NCI-H1105 (cell line): Measurements from ENCODE around the gene MAP2.

Experiments
- DNase-seq: peaks from one replicate; lab custom pipeline; 2025; lab: John Stamatoyannopoulos, UW

Gene MAP2

GRCh38 chr2:209713219-209713618 lies 289.4 kb downstream of the MAP2 start:
- no peak for DNase-seq

- DNase-seq: no peak
These were observed 295.2 kb downstream of the MAP2 start for GRCh38 chr2:209719034-209719433.

- DNase-seq: no peak
These were observed 297.6 kb downstream of the MAP2 start for GRCh38 chr2:209721497-209721896.

GRCh38 chr2:209726311-209726710 lies 302.5 kb downstream of the MAP2 start:
- DNase-seq: no peak

- no peak for DNase-seq
These were observed 303.2 kb downstream of the MAP2 start for GRCh38 chr2:209727077-209727476.

GRCh38 chr2:209734805-209735204 lies 311.0 kb downstream of the MAP2 start:
- DNase-seq: no peak

- no peak for DNase-seq
These were observed 318.1 kb downstream of the MAP2 start for GRCh38 chr2:209741953-209742352.

GRCh38 chr2:209753020-209753419 lies 329.2 kb downstream of the MAP2 start:
- DNase-seq: no peak

GRCh38 chr2:209757163-209757562 lies 333.3 kb downstream of the MAP2 start:
- no peak for DNase-seq

- DNase-seq: no peak
These were observed 337.7 kb downstream of the MAP2 start for GRCh38 chr2:209761566-209761965.

GRCh38 chr2:209762563-209762962 lies 338.7 kb downstream of the MAP2 start:
- DNase-seq: no peak

GRCh38 chr2:209763106-209763505 lies 339.3 kb downstream of the MAP2 start:
- no peak for DNase-seq

- DNase-seq: no peak
These were observed 342.8 kb downstream of the MAP2 start for GRCh38 chr2:209766613-209767012.

GRCh38 chr2:209767316-209767715 lies 343.5 kb downstream of the MAP2 start:
- no peak for DNase-seq

GRCh38 chr2:209768557-209768956 lies 344.7 kb downstream of the MAP2 start:
- DNase-seq: no peak

GRCh38 chr2:209771474-209772289 lies 347.8 kb downstream of the MAP2 start, which contains the start of gene UNC80:
UNC80 (plus strand) TSS chr2:209771832; CDS start chr2:209772073, 241 bp downstream.
- DNase-seq: peak; percentile 38

- peak; percentile 42 for DNase-seq
These were observed 348.4 kb downstream of the MAP2 start for GRCh38 chr2:209772290-209772685.

- DNase-seq: peak; percentile 16
These were observed 349.5 kb downstream of the MAP2 start for GRCh38 chr2:209773377-209773776.
